Measurements from ENCODE around the gene UBALD1.
"Not testable (repeated sequence)": the region's sequence is repeated elsewhere in the genome, so short reads cannot be mapped to it uniquely, and the experiment has no call there.

The UBALD1 gene

DNA sequence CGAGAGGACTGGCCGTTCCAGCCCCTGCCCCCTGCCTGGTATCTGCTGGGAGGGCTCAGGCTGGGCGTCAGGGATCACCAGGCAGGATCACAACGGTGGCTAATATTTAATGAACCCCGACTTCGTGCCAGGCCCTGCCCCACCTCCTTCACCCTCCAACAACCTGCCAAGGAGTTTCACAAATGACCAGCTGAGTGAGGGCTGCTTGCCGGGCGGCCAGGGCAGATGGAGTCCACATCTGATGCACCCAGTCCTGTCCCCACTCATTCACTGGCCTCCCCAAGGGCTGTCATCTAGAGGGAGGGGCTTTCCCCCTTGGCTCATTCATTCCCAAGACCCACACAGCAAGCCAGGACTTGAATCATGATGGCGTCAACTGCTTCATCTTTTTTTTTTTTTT is 17.5 kb downstream of the UBALD1 start:
- DNase-seq (ENCODE audit: low spot score), result no peak

DNA sequence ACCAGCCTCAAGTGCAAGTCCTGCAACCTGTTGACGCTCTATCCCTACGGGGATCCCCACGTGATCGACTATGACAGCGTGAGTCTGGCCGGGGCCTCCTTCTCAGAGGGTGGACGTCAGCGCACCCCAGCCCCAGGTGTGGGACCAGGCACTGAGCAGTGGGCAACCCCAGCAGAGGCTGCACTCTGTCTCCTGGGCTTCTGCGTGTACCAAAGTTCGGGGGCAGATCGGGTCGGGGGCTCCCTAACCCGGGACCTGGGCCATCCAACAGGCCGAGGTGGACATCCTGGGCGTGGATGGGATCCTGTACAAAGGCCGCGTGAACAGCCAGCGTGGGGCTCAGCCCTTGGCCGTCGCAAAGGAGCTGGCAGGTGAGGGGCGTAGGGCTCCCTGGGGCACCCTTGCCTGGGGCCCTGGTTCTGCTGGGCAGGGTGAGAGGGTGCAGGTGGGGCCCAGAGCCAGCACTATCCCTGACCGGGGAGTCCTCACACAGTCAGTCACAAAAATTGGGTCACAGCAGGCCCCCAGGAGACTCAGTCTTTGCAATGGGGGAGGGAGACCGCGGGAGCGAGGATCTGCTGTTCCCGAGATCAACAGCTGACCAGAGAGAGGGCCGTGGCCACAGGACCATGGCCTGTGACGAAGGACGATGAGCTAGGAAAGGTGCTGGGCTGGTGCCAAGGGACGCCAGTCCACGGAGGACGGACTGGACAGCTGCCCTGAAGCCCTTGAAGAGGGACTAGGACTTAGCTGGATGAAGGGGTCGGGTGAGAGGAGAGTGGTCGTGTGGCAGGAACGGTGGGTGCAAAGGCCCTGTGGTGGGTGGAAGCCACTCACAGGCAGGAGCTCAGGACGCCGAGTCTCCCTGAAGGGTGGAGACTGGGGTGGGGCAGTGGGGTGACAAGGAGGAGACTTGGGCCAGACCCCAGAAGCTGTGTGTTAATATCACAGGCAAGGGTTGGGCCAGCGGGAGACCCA is 20.0 kb downstream of the UBALD1 start:
- no peak for DNase-seq (ENCODE audit: low spot score)

DNA sequence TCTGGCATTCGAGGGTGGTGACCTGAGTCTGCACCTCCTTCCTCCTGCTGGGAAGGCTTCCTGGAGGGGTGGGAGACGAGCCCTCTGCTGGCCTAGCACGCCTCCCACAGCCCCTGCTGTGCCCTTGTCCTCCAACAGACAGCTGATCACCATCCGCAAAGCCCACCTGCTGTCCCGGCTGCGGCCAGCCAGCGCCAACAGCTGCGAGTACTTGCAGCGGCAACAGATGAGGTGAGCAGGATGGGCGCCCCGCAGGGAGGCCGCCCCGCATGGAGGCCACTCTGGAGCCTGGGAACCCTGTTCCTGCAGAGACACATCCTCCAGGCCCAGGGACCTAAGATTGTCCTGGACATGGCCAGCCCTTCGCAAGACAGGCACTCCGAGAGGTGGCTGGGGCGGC is 21.6 kb downstream of the UBALD1 start:
- DNase-seq (ENCODE audit: low spot score), result no peak

DNA sequence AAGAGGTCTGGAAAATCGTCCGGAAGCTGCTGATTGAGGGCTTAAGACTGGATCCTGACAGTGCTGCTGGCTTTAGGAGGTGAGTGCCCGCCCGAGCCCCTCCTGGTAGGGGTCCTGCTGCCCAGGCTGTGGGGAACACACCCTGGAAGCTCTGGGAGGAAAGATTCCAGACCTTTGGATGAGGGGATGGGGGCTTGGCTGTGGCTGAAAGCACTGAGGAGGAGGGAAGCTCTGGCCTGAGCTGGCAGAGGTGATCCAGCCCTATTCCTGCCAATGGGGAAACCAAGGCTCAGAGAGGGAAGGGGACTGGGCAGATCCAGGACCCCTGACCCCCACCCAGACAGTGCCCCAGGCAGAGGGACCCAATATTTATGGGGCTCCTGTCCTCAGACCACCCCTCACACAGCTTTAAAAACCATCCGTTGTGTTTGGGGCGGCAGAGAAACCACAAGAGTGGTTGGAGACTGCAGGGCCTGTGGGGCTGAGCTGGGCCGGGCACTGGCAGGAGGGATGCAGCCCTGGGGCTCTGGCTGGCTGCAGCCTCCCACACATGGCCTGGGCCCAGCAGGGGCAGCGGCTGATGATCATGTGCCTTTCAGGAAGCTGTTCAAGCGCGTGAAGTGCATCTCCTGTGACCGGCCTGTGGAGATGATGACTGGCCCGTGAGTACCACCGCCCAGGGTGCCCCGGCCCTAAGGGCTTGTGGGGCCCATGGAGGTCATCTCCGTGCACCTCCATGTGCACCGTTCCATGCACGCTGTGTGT is 22.8 kb downstream of the UBALD1 start:
- DNase-seq (ENCODE audit: low spot score), result no peak

DNA sequence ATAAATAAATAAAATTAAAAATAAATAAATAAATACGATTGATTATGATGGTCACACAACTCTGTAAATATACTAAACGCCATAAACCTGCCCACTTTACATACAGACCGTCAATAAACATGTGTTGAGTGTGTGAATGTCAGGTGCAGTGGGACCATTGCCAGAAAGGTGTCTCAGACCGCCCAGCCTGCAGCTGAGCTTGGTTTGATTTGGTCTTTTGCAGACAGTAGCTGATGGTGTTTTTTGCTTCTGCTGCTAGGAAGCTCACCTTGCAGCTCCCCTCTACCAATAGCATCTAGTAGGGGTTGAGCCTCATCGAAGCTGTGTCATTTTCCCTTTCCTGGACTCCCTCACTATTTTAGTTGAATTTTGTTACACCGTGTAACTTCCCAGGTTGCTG is 23.5 kb downstream of the UBALD1 start:
- no peak for DNase-seq (ENCODE audit: low spot score)

DNA sequence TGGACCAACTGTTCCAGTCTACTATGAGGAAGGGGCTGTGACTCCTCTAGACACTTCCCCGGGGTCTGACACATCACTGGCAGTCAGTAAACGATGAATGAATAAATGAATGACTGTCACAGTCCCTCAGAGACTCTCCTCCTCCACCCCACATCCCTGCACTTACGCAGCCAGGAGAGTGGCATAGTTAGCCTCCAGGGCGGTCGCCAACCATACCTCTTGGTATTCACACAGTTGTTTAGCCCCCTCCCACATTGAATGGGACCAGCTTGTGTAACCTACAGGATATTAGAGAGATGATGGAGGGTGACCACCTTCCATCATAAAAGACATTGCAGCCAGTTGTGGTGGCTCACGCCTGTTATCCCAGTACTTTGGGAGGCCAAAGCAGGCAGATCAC is 25.7 kb downstream of the UBALD1 start:
- no peak for DNase-seq (ENCODE audit: low spot score)

DNA sequence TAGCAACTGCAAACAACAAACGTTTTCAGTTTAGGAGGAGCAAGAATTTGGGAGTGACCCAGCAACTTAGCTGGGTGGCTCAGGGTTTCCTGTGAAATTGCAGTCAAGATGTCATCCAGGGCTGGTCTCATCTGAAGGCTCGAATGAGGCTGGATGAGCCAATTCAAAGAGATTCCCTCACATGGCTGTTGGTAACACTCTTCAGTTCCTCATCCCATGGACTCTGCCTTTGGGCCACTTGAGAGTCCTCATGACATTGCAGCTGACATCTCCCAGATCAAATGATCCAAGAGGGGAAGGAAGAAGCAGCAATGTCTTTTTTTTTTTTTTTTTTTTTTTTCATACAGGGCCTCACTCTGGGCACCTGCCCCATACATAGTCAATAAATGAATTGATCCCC is 26.3 kb downstream of the UBALD1 start:
- no peak for DNase-seq (ENCODE audit: low spot score)

DNA sequence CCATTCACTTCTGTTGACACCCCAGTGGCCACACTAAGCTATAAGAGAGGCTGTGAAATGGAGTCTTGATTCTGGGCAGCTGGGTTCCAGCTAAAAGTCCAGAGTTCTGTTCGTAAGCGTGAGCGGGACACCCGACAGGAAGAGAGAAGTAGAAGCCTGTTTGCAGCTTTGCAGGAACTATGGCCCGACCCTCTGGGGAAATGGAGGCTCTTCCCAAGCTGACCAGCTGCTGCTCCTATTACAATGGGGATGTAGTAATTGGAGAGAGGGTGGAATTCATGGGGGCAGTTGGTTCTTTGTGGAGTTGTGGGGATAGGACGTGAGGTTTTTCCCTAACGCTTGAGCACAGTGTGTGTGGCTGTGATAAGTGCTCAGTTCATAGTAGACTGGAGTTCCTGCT is 28.4 kb downstream of the UBALD1 start:
- no peak for DNase-seq (ENCODE audit: low spot score)

DNA sequence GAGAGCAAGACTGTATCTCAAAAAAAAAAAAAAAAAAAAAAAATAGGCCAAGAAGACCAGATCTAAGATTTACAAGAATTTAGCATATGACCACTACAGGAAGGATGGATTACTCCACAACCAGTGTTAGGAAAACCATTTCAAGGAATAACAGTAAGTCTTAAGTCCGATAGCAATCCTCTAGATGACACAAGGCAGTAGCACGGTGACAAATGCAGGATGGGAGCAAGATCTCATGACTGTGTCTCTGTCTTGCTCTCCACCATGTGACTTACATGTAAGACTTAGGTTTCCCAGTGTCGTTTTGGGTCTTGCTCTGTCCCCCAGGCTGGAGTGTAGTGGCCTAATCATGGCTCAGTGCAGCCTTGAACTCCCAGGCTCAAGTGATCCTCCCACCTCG is 30.8 kb downstream of the UBALD1 start:
- no peak for DNase-seq (ENCODE audit: low spot score)

DNA sequence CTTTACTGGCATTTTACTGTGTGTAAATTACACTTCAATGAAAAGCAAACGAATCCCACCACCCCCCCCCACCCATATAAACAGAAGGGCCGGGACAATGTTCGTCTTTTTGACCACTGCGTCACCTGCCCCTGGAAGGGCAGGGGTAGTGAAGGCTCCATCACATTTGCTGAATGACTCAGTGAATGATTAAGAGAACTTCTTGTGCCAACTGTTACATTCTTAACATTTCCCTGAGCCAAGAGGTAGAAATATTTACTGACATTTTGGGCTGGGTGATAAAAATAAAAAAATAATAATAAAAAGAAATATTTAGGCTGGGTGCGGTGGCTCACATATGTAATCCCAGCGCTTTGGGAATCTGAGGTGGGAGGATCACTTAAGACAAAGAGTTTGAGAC is 34.4 kb downstream of the UBALD1 start:
- no peak for DNase-seq (ENCODE audit: low spot score)

DNA sequence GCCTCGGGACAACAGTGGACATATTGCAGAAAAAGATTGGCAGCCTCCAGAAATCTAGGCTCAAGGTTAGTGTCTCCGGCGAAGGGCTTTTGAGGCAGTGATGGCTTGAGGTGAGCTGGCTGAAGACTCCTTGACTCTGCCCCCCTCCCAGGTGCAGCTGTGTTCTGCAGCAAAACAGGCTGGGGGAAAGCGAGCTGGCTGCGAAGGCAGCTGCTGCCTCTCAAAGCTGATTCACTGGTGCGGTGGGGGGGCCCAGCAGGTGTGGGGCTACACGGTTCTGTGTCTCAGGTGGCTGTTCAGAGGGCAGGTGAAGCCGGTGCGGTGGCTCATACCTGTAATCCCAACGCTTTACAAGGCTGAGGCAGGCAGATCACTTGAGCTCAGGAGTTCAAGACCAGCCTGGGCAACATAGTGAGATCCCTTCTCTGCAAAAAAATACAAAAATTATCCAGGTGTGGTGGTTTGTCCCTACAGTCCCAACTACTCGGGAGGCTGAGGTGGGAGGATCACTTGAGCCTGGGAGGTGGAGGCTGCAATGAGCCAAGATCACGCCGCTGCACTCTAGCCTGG is 35.6 kb downstream of the UBALD1 start:
- DNase-seq (ENCODE audit: low spot score), result no peak

DNA sequence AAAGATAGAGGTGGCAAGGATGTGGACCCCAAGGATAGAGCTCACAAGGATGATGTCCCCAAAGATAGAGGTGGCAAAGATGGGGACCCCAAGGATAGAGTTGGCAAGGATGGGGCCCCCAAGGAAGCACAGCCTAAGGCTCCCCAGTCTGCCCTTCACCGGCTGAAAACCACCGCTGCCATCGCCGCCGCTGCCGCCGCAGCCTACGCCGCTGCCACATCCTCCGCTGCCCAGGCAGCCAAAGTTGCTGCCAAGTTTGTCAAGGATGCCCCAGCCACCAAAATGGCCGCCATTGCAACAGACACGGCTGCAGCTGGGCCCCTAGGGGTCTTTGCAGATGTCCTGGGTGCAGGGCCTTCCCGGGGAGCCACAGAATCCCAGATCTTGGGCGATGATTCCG is 38.7 kb downstream of the UBALD1 start:
- DNase-seq (ENCODE audit: low spot score), result no peak

DNA sequence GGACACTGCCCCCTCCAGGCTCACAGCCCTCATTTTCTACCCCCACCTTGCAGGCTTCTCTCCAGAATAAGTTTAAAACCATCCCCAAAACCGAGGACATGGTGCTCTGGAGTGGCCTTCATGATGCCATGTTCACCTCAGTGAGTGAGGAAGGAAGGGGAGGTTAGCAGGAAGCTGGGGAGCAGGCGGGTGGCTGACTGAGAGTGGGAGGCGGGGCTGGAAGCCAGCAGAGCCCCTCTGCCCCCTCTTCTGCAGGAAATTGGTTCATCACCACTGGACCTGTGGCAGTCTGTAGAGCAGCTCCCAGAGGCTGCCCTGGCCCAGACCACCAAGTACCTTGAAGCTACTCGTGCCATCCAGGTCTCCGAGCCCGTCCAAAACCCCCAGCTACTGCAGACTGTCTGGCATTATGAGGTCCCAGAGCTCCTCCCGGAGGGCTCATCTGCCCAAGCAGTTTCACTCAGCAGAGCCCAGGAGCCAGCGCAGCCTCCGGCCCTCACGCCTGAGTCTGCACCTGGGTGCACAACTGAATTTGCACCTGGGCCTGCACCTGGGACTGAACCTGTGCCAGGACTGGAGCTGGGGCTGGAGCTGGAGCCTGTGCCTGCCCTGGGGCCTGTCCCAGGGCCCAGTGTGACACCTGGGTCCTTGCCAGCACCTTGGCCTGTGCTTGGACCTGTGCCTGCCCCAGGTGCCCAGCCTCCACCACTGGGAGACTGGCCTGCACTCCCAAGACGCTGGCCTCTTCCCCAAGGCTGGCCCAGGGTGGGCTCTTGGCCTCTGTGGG is 39.6 kb downstream of the UBALD1 start:
- DNase-seq (ENCODE audit: low spot score), result no peak

DNA sequence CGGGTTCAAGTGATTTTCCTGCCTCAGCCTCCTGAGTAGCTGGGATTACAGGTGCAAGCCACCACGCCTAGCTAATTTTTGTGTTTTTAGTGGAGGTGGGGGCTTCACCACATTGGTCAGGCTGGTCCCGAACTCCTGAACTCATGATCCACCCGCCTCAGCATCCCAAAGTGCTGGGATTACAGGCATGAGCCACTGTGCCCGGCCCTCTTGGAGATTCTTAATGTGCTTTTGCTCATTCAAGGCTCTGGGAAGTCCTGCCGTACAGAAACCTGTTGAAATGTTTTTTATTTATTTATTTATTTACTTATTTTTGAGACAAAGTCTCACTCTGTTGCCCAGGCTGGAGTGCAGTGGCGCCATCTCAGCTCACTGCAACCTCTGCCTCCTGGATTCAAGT is 40.8 kb downstream of the UBALD1 start:
- DNase-seq (ENCODE audit: low spot score), result not testable (repeated sequence)

DNA sequence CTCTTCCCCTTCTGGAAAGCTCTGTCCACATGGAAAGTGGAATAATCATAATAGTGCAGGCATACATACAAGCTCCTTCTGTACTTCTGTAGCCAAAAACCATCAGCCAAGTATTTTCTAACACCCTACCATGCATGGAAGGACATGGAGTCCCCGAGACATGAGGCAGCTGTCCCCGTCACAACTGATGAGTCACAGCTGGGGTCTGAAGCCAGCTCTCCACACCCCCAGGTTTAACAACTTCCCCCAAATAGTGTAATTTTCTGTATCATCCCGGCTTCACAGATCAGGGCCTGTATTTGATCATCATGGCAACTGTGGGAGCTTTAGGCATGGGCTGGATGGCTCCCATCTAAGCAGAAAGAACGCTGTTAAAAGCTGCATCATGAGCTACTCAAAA is 42.0 kb downstream of the UBALD1 start:
- no peak for DNase-seq (ENCODE audit: low spot score)

DNA sequence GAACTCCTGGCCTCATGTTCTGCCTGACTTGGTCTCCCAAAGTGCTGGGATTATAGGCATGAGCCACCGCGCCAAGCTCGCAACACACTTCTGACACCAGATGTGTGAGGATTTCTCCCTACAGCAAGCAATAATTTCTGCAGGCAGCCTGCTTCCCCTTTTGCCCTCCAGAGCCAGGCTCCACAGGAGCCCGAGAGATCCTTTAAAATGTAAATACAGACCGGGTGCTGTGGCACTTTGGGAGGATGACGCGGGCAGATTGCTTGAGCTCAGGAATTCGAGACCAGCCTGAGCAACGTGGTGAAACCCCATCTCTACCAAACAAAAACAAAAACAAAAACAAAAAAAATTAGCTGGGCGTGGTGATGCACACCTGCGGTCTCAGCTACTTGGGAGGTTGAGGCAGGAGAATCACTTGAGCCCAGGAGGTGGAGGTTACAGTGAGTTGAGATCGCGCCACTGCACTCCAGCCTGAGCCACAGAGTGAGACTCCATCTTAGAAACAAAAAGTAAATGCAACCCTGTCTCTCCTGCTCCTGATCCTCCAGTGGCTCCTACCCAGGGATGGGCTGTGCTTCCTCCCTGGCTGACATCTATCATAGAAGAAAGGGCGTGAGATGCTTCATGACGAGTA is 43.9 kb downstream of the UBALD1 start:
- no peak for DNase-seq (ENCODE audit: low spot score)

DNA sequence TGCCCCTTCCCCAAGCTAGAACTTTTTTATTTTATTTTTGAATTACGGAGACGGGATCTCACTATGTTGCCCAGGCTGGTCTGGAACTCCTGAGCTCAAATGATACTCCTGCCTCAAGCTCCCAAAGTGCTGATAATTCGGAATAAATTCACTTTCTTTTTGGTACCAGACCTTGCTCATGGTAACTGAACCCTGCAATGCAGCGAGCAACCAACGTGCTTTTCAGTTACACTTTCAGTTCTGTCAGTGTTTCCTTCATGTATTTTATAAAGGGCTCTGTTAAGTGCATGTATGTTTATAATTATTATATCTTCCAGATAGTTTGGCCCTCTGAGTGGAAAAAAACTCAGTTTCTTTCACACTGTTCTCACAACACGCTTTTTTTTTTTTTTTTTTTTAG is 44.6 kb downstream of the UBALD1 start:
- no peak for DNase-seq (ENCODE audit: low spot score)

DNA sequence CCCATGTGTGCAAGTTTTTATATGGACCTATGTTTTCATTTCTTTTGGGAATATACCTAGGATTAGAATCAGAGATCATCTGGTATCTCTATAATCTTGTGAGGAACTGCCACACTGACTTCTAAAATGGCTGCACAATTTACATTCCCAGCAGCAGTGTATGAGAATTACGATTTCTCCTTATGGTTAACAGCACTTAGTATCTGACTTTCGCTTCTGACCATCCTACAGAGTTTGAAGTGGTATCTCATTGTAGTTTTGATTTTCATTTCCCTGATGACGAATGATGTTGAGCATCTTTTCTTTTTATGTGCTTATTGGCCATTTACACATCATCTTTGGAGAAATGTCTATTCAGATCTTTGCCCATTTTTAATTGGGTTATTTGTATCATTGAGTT is 48.5 kb downstream of the UBALD1 start:
- DNase-seq (ENCODE audit: low spot score), result no peak

DNA sequence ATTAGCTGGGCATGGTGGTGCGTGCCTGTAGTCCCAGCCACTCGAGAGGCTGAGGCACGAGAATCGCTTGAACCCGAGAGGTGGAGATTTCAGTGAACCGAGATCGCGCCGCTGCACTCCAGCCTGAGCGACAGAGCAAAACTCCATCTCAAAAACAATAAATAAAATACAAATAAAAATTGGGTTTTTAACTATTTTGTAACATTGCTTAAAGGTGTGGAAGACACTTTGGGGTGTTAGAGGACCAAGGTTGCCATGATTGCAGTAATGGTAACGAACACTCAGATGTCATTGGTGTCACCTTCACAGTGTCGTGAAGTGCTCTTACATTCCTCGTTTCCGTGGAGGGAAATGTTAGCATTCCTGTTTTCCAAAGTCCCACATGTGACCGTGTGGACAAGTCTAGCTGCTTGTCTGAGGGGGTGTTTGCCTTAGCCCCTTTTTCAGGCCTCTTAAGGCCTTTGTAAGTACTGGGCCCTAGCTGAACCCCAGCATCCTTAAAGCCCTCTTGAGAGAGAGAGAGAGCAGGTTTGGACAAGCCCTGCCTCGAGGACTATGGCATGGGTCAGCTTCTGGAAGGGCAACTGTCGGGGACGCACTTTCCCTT is 49.9 kb downstream of the UBALD1 start:
- DNase-seq (ENCODE audit: low spot score), result no peak

DNA sequence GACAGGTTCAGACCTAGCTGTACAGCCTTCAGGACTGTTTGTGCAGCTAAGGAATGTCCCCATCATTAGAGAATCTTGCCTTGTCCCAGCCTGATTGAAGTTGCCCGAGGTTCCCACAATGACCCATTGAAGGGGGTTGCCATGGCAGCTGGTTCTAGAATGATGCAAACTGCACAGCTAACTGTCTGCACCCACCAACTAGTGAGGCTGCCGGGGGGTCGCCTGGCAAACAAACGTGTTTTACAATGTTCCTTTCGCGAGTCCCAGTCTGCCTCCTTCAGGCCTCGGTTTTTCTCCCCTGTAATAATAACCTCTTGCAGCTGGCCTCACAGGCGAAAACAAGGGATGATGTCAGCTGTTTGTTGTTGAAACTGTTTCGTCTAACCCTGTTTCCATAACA is 53.1 kb downstream of the UBALD1 start:
- no peak for DNase-seq (ENCODE audit: low spot score)
